COR-L47 (cell line): ENCODE measurements around the gene TBX21.

ENCODE experiments used
- DNase-seq: peaks from one replicate; lab custom pipeline; 2025; lab: John Stamatoyannopoulos, UW

The TBX21 gene

GRCh38 chr17:47774331-47774730, 41.3 kb downstream of the TBX21 start:
- DNase-seq = no peak

GRCh38 chr17:47774987-47775580, 42.0 kb downstream of the TBX21 start:
- DNase-seq = no peak

GRCh38 chr17:47776330-47777197, 43.5 kb downstream of the TBX21 start:
- peak; percentile 26 for DNase-seq

- no peak for DNase-seq
Observed at GRCh38 chr17:47778184-47778635, 45.2 kb downstream of the TBX21 start.

- no peak for DNase-seq
Observed at GRCh38 chr17:47781397-47781796, 48.4 kb downstream of the TBX21 start.

- no peak for DNase-seq
Observed at GRCh38 chr17:47785538-47786123, 52.6 kb downstream of the TBX21 start.

GRCh38 chr17:47789611-47790561, 56.9 kb downstream of the TBX21 start:
- DNase-seq = peak; percentile 78

- DNase-seq = no peak
Observed at GRCh38 chr17:47791025-47791424, 58.0 kb downstream of the TBX21 start.

- no peak for DNase-seq
Observed at GRCh38 chr17:47792457-47792856, 59.4 kb downstream of the TBX21 start.

GRCh38 chr17:47792979-47793378, 59.9 kb downstream of the TBX21 start:
- no peak for DNase-seq
